ENCODE measurements around the gene THBS2.

The THBS2 gene

GRCh38 chr6:169189182-169189581 is 64.5 kb downstream of the THBS2 start:
- H3K4me3 ChIP-seq (ENCODE audit: low read depth, low read length), result no peak overlapping the region
- TF ChIP-seq MYC (IDR thresholded peaks at IDR 0.05; ENCODE audit: low read depth, low read length) (no peak), MAX (IDR thresholded peaks at IDR 0.05; ENCODE audit: low read depth, low read length) (no peak), CTCF (IDR thresholded peaks at IDR 0.05; ENCODE audit: low read depth, low read length) (no peak)
- DNase-seq (ENCODE audit: low read depth), result no peak

GRCh38 chr6:169188475-169188874 is 65.2 kb downstream of the THBS2 start:
- TF ChIP-seq MYC (IDR thresholded peaks at IDR 0.05; ENCODE audit: low read depth, low read length) (no peak), POLR2A (IDR thresholded peaks at IDR 0.05; ENCODE audit: extremely low read depth, insufficient read length) (no peak), MAX (IDR thresholded peaks at IDR 0.05; ENCODE audit: low read depth, low read length) (0 out of 2 replicates have a peak, but pooled peaks have one; percentile 11)

GRCh38 chr6:169188051-169188470 is 65.6 kb downstream of the THBS2 start:
- no peak overlapping the region for H3K4me3 ChIP-seq (ENCODE audit: low read depth, low read length)
- TF ChIP-seq CTCF (IDR thresholded peaks at IDR 0.05; ENCODE audit: low read depth, low read length) (no peak), POLR2A (IDR thresholded peaks at IDR 0.05; ENCODE audit: extremely low read depth, insufficient read length) (no peak), MYC (IDR thresholded peaks at IDR 0.05; ENCODE audit: low read depth, low read length) (no peak), MAX (IDR thresholded peaks at IDR 0.05; ENCODE audit: low read depth, low read length) (no peak)
- DNase-seq (ENCODE audit: low read depth), result no peak

More at GRCh38 chr6:169188475-169188874, 65.2 kb downstream of the THBS2 start:
- peak; percentile 76 for DNase-seq (ENCODE audit: low read depth)
- no peak overlapping the region for H3K4me3 ChIP-seq (ENCODE audit: low read depth, low read length)

GRCh38 chr6:169186496-169187169 is 67.0 kb downstream of the THBS2 start:
- TF ChIP-seq MAX (IDR thresholded peaks at IDR 0.05; ENCODE audit: low read depth, low read length) (no peak), POLR2A (IDR thresholded peaks at IDR 0.05; ENCODE audit: extremely low read depth, insufficient read length) (no peak)
- no peak overlapping the region for H3K4me3 ChIP-seq (ENCODE audit: low read depth, low read length)
- DNase-seq (ENCODE audit: low read depth), result no peak

GRCh38 chr6:169185692-169186485 is 67.8 kb downstream of the THBS2 start:
- DNase-seq (ENCODE audit: low read depth), result no peak
- no peak for TF ChIP-seq MAX (IDR thresholded peaks at IDR 0.05; ENCODE audit: low read depth, low read length)
- TF ChIP-seq POLR2A (IDR thresholded peaks at IDR 0.05; ENCODE audit: extremely low read depth, insufficient read length), result no peak
- TF ChIP-seq CTCF (IDR thresholded peaks at IDR 0.05; ENCODE audit: low read depth, low read length), result no peak
- no peak for TF ChIP-seq MYC (IDR thresholded peaks at IDR 0.05; ENCODE audit: low read depth, low read length)
- H3K4me3 ChIP-seq (ENCODE audit: low read depth, low read length), result no peak overlapping the region

GRCh38 chr6:169185011-169185521 is 68.6 kb downstream of the THBS2 start:
- TF ChIP-seq MAX (IDR thresholded peaks at IDR 0.05; ENCODE audit: low read depth, low read length), result no peak
- no peak for TF ChIP-seq MYC (IDR thresholded peaks at IDR 0.05; ENCODE audit: low read depth, low read length)
- no peak for TF ChIP-seq CTCF (IDR thresholded peaks at IDR 0.05; ENCODE audit: low read depth, low read length)
- no peak for TF ChIP-seq POLR2A (IDR thresholded peaks at IDR 0.05; ENCODE audit: extremely low read depth, insufficient read length)
- no peak overlapping the region for H3K4me3 ChIP-seq (ENCODE audit: low read depth, low read length)
- DNase-seq (ENCODE audit: low read depth), result no peak

Data from NB4 (cell line).